ENCODE data around the gene SPAG16.
A peak's percentile ranks its signal among the peaks of the same experiment; 100 is the strongest.
"Not testable (repeated sequence)": the region's sequence is repeated elsewhere in the genome, so short reads cannot be mapped to it uniquely, and the experiment has no call there.

Gene SPAG16

DNA sequence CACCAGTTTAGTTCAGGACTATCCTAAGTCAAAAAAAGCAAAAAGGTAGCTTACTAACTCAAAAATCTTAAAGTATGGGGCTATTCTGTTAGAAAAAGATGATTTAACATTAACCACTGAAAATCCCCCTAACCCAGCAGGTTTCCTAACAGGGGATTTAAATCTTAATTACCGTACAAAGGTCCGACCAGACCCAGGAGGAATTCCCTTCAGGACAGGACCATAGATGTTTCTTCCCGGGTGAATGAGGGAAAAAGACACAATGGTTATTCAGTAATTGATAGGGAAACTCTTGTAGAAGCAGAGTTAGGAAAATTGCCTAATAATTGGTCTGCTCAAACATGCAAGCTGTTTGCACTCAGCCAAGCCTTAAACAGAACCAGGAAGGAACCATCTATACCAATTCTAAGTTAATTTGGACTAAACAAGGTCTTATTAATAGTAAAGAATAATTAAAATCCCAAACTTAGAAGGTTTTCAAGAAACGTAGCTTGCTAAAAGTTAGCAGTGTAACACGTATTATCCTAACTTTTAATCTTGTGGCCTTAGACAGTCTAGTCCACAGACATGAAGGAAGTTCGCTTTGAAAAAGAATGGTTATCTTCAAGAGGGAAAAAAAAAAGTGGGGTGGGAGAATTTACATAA lies 124.3 kb downstream of the SPAG16 start:
- DNase-seq, result not testable (repeated sequence)

DNA sequence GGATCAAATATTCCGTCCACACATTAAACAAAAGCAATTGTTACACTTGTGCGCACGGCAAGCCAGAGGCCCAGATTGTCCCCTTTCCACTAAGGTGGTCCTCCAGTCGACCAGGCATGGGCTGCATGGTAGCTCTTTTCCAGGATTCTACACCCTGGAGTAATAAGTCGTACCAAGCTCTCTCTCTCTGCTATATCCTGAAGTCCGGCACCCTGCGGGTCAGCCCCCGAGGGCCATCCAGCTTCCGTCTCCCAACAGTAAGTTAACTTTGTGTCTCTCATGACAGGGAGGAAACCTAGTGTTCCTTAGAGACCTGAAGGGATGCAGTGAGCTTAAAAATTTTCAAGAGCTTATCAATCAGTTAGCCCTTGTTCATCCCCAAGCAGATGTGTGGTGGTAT lies 126.4 kb downstream of the SPAG16 start:
- not testable (repeated sequence) for DNase-seq

DNA sequence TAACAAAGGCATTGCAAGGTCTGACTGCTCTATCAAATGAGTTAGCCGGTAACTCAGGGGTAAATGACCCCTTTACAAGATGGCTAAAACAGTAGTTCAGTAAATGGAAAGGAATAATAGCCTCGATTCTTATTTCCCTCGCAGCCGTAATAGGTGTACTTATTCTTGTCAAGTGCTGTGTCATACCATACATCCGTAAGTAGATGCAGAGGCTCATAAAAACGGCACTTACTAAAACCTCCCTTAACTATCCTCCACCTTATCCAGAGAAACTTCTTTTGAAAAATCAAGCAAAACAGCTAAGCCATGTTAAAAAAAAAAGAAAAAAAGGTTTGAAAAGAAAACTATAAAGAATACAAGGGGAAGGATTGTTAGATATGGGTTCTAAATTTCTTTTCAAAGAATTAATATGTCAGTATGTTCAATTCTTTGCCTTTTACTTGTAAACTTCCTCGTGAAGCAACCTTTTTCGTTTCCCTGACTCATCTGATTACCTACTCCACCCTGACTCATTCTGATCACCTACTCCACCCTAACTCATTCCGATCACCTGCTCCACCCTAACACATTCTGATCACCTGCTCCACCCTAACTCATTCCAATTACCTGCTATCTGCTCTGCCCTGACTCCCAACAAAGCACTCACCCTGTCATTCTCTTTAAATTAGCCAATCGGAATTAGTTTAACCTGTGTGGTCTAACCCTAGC lies 127.5 kb downstream of the SPAG16 start:
- DNase-seq, result no peak

DNA sequence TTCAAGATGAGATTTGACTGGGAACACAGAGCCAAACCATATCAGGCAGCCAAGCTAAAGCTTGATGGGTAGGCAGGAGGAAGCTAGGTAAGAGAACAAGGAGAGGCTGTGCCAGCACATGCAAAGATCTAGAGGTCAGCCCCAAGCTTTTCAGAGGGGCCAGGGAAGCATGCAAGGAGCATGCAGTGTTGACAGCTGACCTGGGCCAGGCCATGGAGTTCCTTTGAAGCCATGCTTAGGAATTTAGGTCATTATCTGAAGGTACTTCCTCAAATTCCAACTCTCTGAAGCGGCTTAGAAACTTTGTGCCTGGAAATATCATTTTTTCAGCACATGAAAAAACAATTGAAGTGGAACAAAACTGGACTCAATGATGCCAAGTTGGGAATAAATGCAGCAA lies 130.8 kb downstream of the SPAG16 start:
- DNase-seq, result no peak

DNA sequence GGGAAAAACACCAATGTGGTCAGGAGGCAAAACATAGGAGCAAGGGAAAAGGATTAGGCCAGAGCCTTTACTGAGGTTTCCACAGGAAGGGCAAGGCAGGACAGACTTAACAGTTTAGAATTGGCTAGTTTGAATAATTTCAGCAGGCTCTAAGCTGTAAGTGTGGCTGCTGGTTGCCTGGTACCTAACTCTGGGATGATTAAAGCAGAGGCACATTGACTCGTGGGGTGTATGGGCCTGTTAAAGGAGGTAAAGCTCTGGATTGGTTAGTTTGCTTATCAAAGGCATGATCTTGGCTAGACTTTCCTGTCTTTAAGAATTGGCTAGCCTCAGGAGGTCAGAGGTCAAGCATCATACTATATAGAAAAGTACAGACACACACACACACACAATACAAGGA lies 132.6 kb downstream of the SPAG16 start:
- DNase-seq, result no peak

DNA sequence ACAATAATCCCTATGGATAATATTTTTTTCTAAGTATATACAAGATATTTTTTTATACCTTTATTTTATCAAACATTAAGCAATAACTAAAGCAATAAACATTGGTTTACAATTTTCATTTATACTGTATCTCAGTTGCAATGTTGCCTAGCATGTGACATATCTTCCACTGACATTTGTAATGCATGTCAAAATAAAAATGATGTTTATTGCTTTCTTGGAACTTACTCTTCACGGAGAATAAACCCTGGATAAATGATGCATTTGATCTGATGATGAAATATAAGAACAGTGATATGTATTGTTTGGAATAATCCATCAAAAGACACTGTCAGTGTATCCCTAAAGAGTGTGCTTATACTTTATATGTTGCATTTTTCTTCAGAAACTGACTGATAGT lies 135.7 kb downstream of the SPAG16 start:
- DNase-seq, result no peak

DNA sequence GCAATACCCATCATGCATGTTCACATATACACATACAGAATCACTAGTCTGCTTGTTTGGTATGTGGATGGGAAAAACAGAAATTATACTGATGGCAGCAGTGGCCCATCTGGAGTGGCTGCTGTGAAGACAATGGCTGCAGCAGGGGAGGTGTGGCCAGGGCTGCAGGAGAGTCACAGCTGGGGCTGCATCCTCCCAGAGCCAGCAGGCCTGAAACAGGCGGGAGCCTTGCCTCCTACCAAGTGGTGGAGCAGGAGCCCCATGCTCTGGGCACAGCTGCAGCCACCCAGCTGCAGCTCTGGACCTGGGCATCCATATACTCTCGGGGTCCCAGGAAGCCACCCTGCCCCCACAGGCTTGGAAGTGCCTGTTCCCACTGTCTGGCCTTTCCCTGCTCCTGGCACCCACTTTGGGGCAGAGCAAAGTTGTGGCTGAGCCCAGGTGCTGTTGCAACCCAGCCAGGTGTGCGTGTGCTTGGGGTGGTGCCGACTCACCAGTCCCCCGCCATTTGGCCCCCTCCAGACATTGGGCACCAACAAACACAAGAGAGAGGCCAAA lies 136.6 kb downstream of the SPAG16 start:
- no peak for DNase-seq

DNA sequence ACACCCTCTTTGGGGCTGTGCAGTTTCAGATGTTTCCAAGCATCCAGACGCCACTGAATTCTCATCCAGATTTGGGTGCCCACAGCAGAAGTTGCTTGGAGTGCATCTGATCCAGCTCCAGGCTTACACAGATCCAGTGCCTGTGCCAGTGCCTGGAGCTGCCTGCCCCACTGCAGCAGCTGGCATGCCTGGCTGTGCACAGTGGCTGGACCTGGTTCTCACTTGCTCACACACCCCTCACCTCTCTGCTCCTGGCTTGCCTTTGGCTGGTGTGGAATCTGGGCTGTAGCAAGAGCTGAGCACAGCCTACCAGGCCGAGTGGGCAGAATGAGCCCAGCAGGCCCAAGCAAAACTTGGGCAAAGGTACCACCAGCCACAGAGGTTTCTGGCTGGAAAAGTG lies 137.9 kb downstream of the SPAG16 start:
- DNase-seq, result no peak

DNA sequence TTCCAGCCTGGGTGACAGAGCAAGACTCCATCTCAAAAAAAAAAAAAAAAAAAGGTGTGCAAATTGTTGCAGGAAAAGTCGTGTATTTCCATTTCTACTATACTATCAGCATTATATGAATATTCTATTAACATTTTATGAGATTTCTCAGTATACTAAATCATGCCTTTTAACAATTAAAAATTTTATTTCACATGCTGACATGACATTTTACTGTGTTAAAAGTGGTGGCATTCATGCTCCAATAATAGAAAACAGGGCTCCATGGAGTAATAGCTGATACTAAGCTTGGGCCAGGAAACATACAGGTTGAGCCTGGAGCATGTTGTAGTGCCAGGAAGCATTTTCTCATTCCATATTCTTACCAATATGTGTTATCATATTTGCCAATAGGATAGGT lies 141.4 kb downstream of the SPAG16 start:
- no peak for DNase-seq

DNA sequence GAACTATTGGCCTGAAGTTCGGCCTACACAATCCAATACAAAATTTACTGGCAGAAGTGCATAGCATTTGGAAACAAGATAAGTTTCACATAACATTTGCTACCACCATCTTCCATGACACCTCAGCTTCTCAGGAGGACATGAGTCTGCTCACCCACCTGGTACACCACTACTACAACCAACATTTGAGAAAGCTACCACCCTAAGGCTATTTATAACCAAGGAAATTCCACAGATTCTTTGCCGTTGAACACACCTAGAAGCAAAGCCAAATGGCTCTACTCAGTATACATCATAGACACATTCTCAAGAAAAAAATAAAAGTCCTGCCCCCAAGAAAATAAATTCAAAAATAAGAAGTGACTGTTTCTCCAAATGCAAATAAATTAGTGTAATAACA lies 145.3 kb downstream of the SPAG16 start:
- DNase-seq, result no peak

DNA sequence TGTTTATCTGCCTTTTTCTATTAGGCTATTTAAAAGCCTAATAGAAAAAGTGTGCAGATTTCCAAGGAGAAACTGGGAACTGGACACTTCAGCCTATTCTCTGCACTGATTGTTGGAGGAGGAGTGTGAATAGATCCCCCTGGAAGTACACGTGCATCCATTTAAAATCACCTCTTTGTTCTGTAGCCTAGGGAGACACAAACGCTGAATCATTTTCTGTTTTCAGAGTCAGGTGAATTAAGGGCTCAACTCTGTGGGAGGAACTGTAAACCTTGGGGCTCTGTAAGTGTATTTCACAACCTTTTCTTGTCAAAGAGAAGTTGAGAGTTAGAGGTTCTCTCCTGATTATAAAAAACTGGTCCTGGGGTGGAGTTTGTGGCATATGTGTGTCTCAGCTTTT lies 159.7 kb downstream of the SPAG16 start:
- DNase-seq, result no peak

DNA sequence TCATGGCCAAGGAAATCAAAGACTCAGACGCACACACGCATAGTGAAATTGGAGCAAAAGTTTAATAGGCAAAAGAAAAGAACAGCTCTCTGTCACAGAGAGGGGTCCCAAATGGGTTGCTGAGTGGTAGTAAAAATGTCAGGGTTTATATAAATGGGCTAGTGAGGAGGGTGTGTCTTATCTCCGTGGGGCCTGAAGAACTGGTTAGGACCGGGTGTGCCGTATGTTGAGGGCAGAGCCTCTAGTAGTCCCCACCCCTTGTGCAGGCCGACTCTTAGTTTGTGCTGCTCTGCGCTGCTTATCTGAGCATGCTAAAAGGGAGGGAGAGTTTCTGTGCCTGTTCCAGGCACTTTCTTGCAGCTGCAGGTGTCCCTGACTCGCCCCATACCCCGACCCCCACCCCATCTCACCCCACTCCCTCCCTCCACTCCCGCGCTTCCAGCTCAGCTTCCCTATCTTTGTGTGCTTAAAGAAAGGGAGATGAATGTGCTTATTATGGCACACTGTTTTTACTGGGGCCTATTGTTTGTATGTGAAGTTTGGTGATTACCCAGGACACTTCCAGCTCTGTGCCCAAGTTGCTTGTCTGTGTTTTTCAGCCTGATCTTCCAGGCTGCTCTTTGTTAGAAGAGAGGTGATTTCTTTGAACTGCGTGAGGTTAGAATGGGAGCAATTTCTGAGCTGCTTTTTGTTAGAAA lies 167.4 kb downstream of the SPAG16 start:
- peak in 1 of 56 donors; percentile 1 for DNase-seq

DNA sequence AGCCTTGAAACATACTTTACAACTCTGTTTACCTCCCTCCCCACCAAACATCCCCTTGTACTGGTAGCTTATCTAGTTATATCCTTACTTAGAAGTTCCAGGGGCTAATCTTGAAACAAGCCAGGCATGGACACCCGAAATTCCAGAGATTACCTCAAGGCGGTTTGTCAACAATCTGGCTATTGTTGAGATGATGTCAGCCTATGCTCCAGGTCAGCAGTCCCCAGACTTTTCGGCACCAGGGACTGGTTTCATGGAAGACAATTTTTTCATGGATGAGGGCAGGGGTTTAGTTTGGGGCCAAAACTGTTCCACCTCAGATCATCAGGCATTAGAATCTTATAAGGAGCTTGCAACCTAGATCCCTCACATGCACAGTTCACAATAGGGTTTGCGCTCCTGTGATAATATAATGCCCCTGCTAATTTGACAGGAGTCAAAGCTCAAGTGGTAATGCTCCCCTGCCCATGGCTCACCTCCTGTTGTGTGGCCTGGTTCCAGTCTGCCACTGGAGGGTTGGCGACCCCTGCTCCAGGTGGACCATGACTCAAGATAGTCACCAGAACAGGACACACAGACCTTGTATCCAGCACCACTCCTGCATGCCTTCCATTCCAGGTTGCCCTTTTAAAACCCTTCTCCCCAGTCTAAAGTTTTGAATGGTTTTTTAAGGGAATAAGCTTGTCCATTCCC lies 171.2 kb downstream of the SPAG16 start:
- DNase-seq, result no peak

DNA sequence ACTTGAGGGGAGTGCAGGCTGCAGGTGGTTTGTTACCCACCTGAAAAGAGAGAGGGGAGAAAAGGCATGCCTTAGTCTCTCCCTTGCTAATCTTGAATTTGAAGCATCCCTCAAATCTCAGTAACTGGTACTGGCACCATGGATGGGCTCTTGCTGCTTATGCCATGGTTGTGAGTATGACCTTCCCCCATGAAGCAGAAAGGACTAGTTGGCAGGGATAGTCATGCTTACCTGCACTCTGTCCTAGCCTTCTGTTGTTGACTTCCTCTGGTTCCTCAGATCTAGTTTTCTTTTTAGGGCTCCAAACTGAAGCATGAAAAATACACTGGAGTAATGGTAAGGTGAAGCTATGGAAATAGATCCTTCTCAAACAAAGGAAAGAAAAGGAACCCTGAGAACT lies 191.2 kb downstream of the SPAG16 start:
- no peak for DNase-seq

DNA sequence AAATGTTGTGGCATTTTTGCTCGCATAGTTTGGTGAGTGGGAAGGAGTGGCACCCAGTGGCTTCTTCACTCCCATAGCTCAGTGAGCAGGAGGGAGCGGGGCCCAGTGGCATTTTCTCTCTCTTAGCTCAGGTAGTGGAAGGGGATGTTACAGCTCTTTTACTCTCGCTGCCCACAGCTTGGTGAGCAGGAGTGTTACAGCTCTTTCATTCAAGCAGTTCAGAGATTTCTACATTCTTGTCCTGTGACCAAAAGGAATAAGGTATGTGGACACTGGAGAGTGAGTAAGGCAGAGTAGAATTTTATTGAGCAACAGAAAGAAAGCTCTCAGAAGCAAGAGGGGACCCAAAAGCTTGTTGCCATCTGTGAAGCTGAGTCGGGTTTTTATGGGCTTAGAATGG lies 192.4 kb downstream of the SPAG16 start:
- DNase-seq, result no peak

DNA sequence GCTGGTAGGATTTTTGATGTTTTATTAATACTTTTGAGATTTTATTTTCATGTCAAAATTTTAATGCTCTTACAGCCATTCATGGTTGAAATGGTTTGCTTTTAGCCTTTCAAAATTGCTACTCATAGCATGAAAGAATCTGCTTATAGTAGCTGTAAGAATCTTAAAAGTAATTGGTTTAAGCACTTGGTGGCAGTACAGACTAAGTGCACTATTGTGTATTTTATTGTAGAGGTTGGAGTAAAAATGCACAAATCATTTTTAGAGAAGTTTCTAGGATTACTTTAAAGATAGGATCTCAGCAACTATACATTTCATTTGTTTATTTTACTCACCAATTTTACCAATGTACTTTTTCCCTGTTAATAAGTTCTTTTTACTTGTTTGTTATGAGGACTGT lies 205.8 kb downstream of the SPAG16 start:
- no peak for DNase-seq

DNA sequence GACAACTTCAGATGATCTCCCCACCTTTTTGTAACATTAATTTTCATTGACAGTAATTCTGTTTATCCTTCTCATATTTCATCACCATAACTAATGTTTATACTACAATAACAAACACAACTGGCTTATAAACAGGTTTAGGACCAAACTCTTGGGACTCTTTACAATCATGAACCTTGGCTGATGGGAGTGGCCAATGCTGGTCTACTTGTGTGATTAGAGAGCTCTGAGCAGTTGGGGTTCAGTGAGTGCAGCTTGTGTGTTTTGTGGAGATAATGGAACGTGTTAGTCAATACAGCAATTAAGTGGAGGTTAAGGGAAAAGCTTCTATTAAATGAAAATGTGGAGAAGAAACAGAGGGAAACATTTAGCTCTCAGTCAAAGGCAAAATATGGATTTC lies 207.1 kb downstream of the SPAG16 start:
- no peak for DNase-seq

DNA sequence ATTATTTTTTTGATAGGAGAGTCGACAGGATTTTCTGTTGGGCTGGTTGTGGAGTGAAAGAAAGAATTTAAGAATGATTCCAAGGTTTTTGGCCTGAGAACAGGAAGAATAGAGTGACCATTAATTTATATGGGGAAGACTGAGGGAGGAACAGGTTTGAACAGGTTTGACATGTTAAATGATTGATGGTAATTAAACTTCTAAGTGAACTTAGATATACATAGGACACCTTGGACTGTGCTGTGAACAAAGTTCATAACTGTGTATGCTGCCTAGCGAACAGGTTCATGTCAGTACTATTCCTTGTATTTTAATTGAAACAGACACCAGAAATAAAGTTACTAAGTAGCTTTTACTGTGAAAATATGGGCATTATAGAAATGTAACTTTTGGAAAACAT lies 212.0 kb downstream of the SPAG16 start:
- no peak for DNase-seq

DNA sequence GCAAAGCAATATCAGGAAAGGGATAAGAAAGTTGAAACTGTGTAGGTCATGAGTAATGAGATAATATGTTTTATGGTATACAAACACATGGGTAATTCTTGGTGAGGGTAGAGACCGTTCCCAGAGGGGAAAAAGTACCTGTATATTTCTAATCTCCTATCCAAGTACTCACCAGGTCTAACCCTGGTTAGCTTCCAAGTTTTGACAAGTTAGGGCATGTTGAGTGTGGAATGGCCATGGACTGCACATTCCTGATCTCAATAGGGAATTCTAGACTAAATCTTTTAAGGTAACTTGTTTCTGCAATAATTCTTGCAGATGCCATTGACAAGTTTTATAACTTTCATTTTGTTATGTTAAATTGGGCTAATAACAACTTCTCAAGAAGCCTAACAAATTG lies 216.6 kb downstream of the SPAG16 start:
- DNase-seq, result no peak

DNA sequence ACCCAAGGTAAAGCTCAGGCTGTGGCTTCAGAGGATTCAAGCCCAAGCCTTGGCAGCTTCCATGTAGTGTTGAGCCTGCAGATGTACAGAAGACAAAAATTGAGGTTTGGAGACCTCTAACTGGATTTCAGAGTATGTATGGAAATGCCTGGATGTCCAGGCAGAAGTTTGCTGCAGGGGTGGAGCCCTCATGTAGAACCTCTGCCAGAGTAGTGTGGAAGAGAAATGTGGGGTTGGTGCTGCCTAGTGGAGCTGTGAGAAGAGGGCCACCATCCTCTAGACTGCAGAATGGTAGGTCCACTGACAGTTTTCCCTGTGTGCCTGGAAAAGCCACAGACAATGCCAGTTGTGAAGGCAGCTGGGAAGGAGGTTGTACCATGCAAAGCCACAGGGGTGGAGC lies 239.9 kb downstream of the SPAG16 start:
- no peak for DNase-seq

DNA sequence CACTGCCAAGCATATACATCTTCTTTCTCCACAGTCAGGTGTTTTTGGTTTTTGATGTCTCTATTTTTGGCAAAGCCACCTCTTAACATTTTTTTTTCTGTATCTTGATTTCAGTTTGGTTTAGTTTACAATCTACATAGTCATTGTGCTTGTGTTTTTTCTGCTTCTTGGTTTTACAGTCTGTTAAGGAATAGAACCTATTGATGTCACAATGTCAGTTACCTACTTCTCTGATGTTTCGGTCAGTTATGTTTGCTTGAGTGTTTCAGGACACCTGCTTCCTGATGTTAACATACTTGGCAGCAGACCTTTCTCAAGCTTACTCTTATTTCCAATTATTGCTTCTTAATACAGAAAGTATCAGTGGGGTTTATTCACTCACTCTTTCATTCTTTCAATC lies 253.3 kb downstream of the SPAG16 start:
- no peak for DNase-seq

DNA sequence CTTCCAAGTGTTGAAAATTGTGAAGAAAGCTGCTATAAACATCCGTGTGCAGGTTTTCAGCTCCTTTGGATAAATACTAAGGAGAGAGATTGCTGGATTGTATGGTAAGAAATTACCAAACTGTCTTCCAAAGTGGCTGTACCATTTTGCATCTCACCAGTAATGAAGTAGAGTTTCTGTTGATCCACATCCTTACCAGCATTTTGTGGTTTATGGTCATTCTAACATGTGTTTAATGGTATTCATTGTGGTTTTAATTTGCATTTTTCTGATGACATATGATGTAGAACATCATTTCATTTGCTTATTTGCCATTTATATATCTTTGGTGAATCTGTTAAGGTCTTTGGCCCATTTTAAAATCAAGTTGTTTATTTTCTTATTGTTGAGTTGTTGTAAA lies 260.7 kb downstream of the SPAG16 start:
- DNase-seq, result no peak

Data from amygdala (tissue), 56 donors.